ENCODE results near the gene WDR12. TPM values are rescaled to one million over a fixed set of nuclear protein-coding genes. Genes with fewer than 3 reads are reported as not detected.

Gene WDR12
- total RNA-seq, 1 experiment from 2014 or later = 25.2 TPM

Other genes starting within 250 kb of the WDR12 start
- gene ICA1L, start 39.9 kb downstream of the WDR12 start, total RNA-seq (2014; rRNA removed; shearing (Covaris generic)) = 0.97 TPM in 1 of 2 replicates, not detected in the other
- 0.37 and 5.2 TPM in 2 replicates for gene CARF, start 602 bp upstream of the WDR12 start, total RNA-seq (2014; rRNA removed; shearing (Covaris generic))
- 13.1 and 14.1 TPM in 2 replicates for gene NBEAL1, start 103.2 kb upstream of the WDR12 start, total RNA-seq (2014; rRNA removed; shearing (Covaris generic))

Data from HT-29 (cell line).